Measurements from ENCODE around the gene C17orf113.

DNA sequence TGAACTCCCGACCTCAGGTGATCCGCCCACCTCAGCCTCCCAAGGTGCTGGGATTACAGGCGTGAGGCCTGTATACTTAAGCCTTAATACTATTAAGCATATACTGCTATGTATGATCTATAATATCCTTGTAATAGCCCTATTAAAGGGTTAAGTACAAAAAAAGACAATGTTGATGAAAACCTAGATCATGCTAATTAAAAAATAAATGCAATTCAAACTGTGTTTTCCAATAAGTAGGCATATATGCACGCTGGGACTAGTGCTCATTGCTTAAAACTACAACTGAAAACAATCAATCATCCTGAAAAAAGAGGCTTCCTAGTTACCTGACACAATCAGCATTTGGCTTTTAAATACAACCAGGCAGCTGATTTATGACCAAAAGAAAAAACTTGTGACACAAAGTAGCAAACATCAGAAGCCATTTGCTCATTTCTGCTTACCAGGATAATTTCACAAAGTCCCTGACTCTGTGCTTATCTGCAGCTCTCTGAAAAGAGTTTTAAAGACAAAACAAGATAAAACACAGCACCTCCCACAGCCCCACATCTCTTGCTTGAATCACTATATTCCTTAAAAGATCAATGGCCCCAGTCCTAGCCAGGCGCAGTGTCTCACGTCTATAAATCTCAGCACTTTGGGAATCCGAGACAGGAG lies 36.8 kb upstream of the C17orf113 start:
- TF ChIP-seq CTCF (conservative IDR thresholded peaks at IDR 0.05 in 1 of 2, IDR thresholded peaks at IDR 0.05 in 1 of 2; ENCODE audit: extremely low read depth in 1 of 2, insufficient read depth in 1 of 2, low read depth in 1 of 2, low read length in 2 of 2), result no peak
- no peak for TF ChIP-seq EZH2 (IDR thresholded peaks at IDR 0.05; ENCODE audit: borderline replicate concordance, low read length)
